ENCODE results near the gene CPA4.

The CPA4 gene

DNA sequence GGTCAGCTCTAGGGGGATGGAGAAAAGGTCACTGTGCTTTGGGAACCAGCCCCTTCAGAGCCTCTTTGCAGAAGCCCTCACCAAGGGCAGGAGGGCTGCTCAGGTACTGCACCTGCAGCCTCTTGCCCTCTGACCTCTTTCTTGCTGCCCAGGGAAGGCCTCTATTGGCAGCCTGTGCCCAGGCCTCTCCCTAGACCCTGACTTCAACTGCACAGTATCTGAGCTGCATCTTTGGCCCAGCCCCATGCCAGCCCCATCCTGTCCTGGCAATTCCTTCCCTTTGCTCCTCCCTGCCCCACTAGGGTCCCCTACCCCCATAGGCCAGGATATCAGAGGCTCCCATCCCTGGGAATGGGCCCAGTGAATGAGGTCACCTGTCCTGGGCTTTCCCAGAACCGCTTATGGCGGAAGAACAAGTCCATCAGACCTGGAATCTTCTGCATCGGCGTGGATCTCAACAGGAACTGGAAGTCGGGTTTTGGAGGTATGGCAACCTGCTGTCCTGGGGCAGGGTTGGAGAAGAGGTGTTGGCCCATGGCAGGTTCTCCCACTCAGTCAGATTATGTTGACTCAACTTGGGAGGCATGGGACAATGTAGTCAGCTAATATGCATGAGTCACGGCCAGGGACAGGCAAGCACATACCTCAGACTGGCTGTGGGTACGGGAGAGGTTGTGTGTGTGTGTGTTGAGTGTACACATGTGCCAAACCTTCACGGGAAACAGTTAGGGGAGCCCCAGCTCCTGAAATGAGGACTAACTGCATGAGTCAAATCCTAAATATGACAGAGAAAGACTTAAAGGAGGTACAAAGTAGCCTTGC is 70.3 kb downstream of the CPA4 start:
- no peak overlapping the region for H3K9ac ChIP-seq (ENCODE audit: low read depth in 1 of 2, low read length in 2 of 2)

DNA sequence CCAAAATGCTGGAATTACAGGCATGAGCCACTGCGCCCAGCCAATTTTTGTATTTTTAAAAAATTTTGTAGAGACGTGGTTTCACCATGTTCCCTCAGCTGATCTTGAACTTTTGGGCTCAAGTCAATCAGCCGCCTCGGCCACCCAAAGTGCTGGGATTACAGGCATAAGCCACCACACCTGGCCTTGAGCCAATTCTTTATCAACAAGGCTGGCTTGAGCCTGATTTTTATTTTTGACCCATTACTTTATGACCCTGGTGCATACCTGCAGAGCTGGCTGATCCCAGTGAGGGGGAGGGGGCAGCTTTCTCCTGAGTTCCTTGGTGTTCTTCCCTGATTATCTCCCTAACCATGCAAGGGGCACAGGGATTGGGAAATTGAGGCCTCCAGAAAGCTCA is 71.5 kb downstream of the CPA4 start:
- Histone ChIP-seq H3K9me3 (ENCODE audit: control insufficient read depth in 2 of 2, low read length in 2 of 2) (peaks cover 0 to under 1% of the 10 kb centered on the region in 2 donors), H3K27me3 (ENCODE audit: control insufficient read depth in 2 of 2, insufficient read depth in 2 of 2, low read length in 2 of 2) (no peaks in the 10 kb centered on the region), H3K27ac (ENCODE audit: low read depth in 2 of 2, low read length in 2 of 2) (no peak overlapping the region), H3K4me3 (ENCODE audit: low read length in 2 of 2) (no peak overlapping the region), H3K36me3 (ENCODE audit: control insufficient read depth in 2 of 2, insufficient read depth in 2 of 2, low read length in 2 of 2) (no peaks in the 10 kb centered on the region), H3K9ac (ENCODE audit: low read depth in 1 of 2, low read length in 2 of 2) (no peak overlapping the region), H3K4me1 (ENCODE audit: control insufficient read depth in 2 of 2, insufficient read depth in 2 of 2, low read length in 2 of 2) (peaks cover 4 to 6% of the 10 kb centered on the region in 2 donors)

More for the DNA sequence above, 70.3 kb downstream of the CPA4 start:
- no peaks in the 10 kb centered on the region for H3K36me3 ChIP-seq (ENCODE audit: control insufficient read depth in 2 of 2, insufficient read depth in 2 of 2, low read length in 2 of 2)
- no peak overlapping the region for H3K27ac ChIP-seq (ENCODE audit: low read depth in 2 of 2, low read length in 2 of 2)
- peaks cover 0 to 6% of the 10 kb centered on the region in 2 donors for H3K4me1 ChIP-seq (ENCODE audit: control insufficient read depth in 2 of 2, insufficient read depth in 2 of 2, low read length in 2 of 2)
- H3K4me3 ChIP-seq (ENCODE audit: low read length in 2 of 2) = no peak overlapping the region
- no peaks in the 10 kb centered on the region for H3K27me3 ChIP-seq (ENCODE audit: control insufficient read depth in 2 of 2, insufficient read depth in 2 of 2, low read length in 2 of 2)
- peaks cover 0 to 4% of the 10 kb centered on the region in 2 donors for H3K9me3 ChIP-seq (ENCODE audit: control insufficient read depth in 2 of 2, low read length in 2 of 2)

DNA sequence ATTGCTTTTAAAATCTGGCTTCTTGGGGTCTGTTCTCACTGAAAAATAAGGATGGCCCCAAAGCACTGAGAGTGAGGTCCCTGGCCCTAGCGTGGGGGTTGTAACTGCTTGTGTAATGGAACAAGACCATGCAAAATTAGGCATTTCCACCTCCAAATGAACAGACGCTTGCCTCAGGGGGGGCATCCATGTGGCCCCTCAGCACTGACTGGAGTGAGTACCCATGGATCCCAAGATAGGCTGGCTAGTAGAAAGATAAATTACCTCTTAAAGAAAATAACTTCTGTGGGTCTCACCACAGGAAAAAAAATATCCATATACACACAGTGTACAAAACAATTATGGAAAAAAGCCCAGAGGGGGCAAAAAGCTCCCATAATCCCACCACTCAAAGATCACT is 72.1 kb downstream of the CPA4 start:
- Histone ChIP-seq H3K4me3 (ENCODE audit: low read length in 2 of 2) (no peak overlapping the region), H3K4me1 (ENCODE audit: control insufficient read depth in 2 of 2, insufficient read depth in 2 of 2, low read length in 2 of 2) (peaks cover 5 to 6% of the 10 kb centered on the region in 2 donors), H3K27ac (ENCODE audit: low read depth in 2 of 2, low read length in 2 of 2) (no peak overlapping the region), H3K27me3 (ENCODE audit: control insufficient read depth in 2 of 2, insufficient read depth in 2 of 2, low read length in 2 of 2) (no peaks in the 10 kb centered on the region), H3K36me3 (ENCODE audit: control insufficient read depth in 2 of 2, insufficient read depth in 2 of 2, low read length in 2 of 2) (no peaks in the 10 kb centered on the region), H3K9ac (ENCODE audit: low read depth in 1 of 2, low read length in 2 of 2) (no peak overlapping the region), H3K9me3 (ENCODE audit: control insufficient read depth in 2 of 2, low read length in 2 of 2) (no peaks in the 10 kb centered on the region)

DNA sequence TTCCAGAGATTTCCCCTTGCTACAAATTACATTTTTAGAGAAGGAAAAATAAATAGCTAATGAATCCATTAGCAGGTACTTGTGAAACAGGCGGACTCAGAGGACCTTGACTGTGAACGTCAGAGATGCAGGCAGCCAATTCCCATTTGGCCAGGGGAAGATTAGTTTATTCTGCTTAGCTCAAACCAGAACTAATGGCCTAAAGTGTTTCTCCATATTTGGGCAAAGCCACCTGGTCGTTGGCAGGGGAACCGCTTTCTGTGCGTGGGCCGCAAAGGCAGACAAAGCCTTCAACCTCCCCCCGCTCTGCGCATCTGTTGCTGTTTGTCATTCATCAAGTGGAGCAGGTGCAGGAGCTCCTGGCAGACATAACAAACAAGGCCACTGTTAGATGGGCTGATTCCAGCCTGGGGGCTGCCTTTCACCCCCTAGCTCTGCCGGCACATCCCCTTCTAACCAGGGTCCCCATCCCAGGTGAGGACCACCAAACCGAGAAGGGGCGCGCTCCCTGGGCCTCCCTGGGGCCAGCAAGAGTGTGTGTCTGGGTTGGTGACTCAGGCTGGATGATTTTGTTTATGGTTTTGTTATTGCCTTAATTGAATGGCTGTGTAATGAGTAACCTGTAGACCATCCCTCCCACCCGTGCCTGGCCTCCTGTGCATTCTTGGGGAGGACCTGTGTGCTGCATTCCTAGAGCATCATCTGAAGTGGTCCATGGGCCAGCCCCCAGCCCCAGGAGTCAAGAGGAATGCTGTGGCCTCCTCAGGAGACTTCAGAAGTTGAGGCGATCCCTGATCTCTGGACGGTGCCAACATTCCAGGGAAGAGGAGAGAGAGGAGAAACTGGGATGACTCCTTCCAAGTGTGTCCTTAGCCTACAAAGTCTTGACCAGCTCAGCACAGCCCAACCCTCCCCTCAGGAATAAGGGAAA is 72.8 kb downstream of the CPA4 start:
- Histone ChIP-seq H3K9me3 (ENCODE audit: control insufficient read depth in 2 of 2, low read length in 2 of 2) (no peaks in the 10 kb centered on the region), H3K36me3 (ENCODE audit: control insufficient read depth in 2 of 2, insufficient read depth in 2 of 2, low read length in 2 of 2) (no peaks in the 10 kb centered on the region), H3K9ac (ENCODE audit: low read depth in 1 of 2, low read length in 2 of 2) (no peak overlapping the region), H3K4me1 (ENCODE audit: control insufficient read depth in 2 of 2, insufficient read depth in 2 of 2, low read length in 2 of 2) (peaks cover 5 to 6% of the 10 kb centered on the region in 2 donors), H3K27me3 (ENCODE audit: control insufficient read depth in 2 of 2, insufficient read depth in 2 of 2, low read length in 2 of 2) (no peaks in the 10 kb centered on the region), H3K27ac (ENCODE audit: low read depth in 2 of 2, low read length in 2 of 2) (no peak overlapping the region), H3K4me3 (ENCODE audit: low read length in 2 of 2) (no peak overlapping the region)

DNA sequence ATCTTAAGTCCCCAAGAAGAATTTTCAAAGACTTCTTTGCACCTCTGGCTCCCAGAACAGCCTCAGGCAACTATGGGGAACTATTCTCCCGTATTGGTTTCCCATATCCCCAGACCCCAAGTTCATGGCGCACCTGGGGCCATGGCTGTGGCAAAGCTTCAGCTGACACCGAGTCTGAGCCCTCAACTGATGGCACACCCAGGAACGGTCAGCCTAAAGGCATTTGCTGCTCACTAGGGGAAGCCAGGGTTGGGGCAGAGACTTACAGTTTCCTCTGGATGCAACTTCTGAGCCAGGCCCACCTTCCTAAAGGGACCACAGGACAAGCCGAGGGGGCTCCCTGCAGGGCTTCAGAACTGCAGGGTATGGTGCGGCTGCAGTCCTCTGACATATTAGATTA is 73.6 kb downstream of the CPA4 start:
- Histone ChIP-seq H3K4me3 (ENCODE audit: low read length in 2 of 2) (no peak overlapping the region), H3K9me3 (ENCODE audit: control insufficient read depth in 2 of 2, low read length in 2 of 2) (no peaks in the 10 kb centered on the region), H3K27ac (ENCODE audit: low read depth in 2 of 2, low read length in 2 of 2) (no peak overlapping the region), H3K4me1 (ENCODE audit: control insufficient read depth in 2 of 2, insufficient read depth in 2 of 2, low read length in 2 of 2) (peaks cover 5 to 6% of the 10 kb centered on the region in 2 donors), H3K27me3 (ENCODE audit: control insufficient read depth in 2 of 2, insufficient read depth in 2 of 2, low read length in 2 of 2) (no peaks in the 10 kb centered on the region), H3K9ac (ENCODE audit: low read depth in 1 of 2, low read length in 2 of 2) (no peak overlapping the region), H3K36me3 (ENCODE audit: control insufficient read depth in 2 of 2, insufficient read depth in 2 of 2, low read length in 2 of 2) (no peaks in the 10 kb centered on the region)

DNA sequence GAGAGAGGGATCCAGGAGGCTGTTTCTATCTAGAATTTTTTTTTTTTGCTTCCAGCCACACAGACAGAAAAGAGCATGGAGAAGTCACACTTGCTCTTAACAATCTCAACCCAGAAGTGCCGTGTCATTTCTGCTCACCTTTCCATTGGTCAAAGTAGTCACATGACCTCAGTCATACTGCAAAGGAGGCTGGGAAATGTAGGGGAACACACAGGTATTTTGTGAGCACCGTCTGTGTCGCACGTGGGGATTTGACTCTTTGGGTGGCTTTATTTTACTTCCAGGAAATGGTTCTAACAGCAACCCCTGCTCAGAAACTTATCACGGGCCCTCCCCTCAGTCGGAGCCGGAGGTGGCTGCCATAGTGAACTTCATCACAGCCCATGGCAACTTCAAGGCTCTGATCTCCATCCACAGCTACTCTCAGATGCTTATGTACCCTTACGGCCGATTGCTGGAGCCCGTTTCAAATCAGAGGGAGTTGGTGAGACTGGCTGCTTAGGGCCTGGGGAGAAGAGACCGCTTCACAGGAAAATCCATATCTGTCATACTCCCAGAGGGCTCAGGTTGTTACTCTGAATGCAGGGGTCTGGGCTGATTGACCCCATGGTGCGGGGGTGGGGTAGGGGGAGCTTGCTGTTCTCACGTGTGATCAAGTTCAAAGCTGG is 74.3 kb downstream of the CPA4 start:
- no peak overlapping the region for H3K27ac ChIP-seq (ENCODE audit: low read depth in 2 of 2, low read length in 2 of 2)
- H3K4me3 ChIP-seq (ENCODE audit: low read length in 2 of 2) = no peak overlapping the region
- no peak overlapping the region for H3K9ac ChIP-seq (ENCODE audit: low read depth in 1 of 2, low read length in 2 of 2)
- H3K9me3 ChIP-seq (ENCODE audit: control insufficient read depth in 2 of 2, low read length in 2 of 2) = no peaks in the 10 kb centered on the region
- peaks cover 5 to 6% of the 10 kb centered on the region in 2 donors for H3K4me1 ChIP-seq (ENCODE audit: control insufficient read depth in 2 of 2, insufficient read depth in 2 of 2, low read length in 2 of 2)
- no peaks in the 10 kb centered on the region for H3K27me3 ChIP-seq (ENCODE audit: control insufficient read depth in 2 of 2, insufficient read depth in 2 of 2, low read length in 2 of 2)
- H3K36me3 ChIP-seq (ENCODE audit: control insufficient read depth in 2 of 2, insufficient read depth in 2 of 2, low read length in 2 of 2) = no peaks in the 10 kb centered on the region

DNA sequence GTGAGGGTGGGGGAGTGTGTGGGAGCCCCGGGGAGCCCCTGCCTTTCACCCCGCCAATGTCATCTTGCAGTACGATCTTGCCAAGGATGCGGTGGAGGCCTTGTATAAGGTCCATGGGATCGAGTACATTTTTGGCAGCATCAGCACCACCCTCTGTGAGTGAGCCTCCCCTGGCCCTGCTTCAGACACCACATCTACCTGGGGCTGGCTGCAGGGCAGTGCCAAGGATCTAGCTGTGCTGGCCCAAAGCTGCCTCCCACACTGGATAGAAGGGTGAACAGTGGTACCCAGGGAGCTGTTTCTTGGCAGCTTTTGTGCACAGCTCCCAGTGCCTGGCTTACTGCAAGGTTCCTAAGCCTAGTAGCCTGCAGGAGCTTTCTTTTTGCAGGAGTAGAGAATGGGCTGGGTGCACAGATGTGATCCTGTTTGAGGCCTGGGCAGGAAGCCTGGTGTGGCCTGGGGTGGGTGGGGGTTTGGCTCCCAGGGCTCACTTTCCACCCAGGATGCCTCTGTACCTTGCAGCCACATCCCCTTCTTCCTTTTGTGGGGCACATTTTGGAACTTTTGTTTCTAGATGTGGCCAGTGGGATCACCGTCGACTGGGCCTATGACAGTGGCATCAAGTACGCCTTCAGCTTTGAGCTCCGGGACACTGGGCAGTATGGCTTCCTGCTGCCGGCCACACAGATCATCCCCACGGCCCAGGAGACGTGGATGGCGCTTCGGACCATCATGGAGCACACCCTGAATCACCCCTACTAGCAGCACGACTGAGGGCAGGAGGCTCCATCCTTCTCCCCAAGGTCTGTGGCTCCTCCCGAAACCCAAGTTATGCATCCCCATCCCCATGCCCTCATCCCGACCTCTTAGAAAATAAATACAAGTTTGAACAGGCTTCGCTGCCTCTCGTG is 75.1 kb downstream of the CPA4 start:
- Histone ChIP-seq H3K4me1 (ENCODE audit: control insufficient read depth in 2 of 2, insufficient read depth in 2 of 2, low read length in 2 of 2) (peaks cover 5 to 6% of the 10 kb centered on the region in 2 donors), H3K27ac (ENCODE audit: low read depth in 2 of 2, low read length in 2 of 2) (peak overlapping the region in 1 of 2 donors; percentile 48), H3K9ac (ENCODE audit: low read depth in 1 of 2, low read length in 2 of 2) (no peak overlapping the region), H3K4me3 (ENCODE audit: low read length in 2 of 2) (no peak overlapping the region), H3K9me3 (ENCODE audit: control insufficient read depth in 2 of 2, low read length in 2 of 2) (no peaks in the 10 kb centered on the region), H3K27me3 (ENCODE audit: control insufficient read depth in 2 of 2, insufficient read depth in 2 of 2, low read length in 2 of 2) (no peaks in the 10 kb centered on the region), H3K36me3 (ENCODE audit: control insufficient read depth in 2 of 2, insufficient read depth in 2 of 2, low read length in 2 of 2) (no peaks in the 10 kb centered on the region)

DNA sequence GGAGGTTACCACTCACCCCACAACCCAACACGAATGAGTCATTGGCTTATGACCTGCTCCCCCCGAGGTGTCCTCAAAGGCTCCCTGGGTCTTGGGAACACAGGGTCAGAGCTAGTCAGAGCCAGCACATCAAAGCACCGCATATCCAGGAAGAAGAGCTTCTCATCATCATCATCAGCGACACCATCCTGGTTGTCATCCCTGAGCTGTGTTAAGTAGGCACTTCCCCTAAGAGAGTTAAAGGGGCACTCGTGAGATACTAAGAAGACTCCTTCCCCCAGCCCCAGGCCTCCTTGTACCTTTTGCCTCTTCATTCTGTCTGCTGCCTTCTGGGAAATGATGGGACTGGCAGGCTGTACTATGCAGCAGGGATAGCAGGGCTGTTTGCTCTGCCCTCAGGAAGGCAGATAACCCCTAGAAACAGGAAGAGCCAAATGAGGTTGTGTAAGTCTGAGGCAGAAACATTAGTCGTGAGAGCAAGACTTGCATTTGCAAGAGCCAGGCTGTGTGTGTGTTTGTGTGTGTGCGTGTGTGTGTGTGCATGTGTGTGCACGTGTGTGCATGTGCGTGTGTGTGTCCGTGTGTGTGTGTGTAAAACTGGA is 76.2 kb downstream of the CPA4 start:
- Histone ChIP-seq H3K27ac (ENCODE audit: low read depth in 2 of 2, low read length in 2 of 2) (peak overlapping the region; percentile 32 to 48), H3K27me3 (ENCODE audit: control insufficient read depth in 2 of 2, insufficient read depth in 2 of 2, low read length in 2 of 2) (no peaks in the 10 kb centered on the region), H3K4me1 (ENCODE audit: control insufficient read depth in 2 of 2, insufficient read depth in 2 of 2, low read length in 2 of 2) (peaks cover 6 to 7% of the 10 kb centered on the region in 2 donors), H3K9me3 (ENCODE audit: control insufficient read depth in 2 of 2, low read length in 2 of 2) (no peaks in the 10 kb centered on the region), H3K4me3 (ENCODE audit: low read length in 2 of 2) (no peak overlapping the region), H3K36me3 (ENCODE audit: control insufficient read depth in 2 of 2, insufficient read depth in 2 of 2, low read length in 2 of 2) (no peaks in the 10 kb centered on the region), H3K9ac (ENCODE audit: low read depth in 1 of 2, low read length in 2 of 2) (no peak overlapping the region)
